Stimulated activated CD4-positive, alpha-beta T cell treated with anti-CD3 and anti-CD28 coated beads, Interleukin-1b, Interleukin-23, amount 100 ng/mL, for 48 hours (primary cell): ENCODE measurements around the gene PHOX2A.
"Not testable (repeated sequence)": the region's sequence is repeated elsewhere in the genome, so short reads cannot be mapped to it uniquely, and the experiment has no call there.

Experiments used
- DNase-seq: peaks from one replicate; pipeline ENCODE4 v3.0.0-alpha.2; 2020

Gene PHOX2A

GRCh38 chr11:72244060-72244360 lies at the start of gene PHOX2A:
Gene PHOX2A (minus strand): TSS chr11:72244176. CDS start chr11:72244004, 172 bp downstream.
- DNase-seq = no peak

- DNase-seq = no peak
Measured at GRCh38 chr11:72293391-72293790, 49.4 kb upstream of the PHOX2A start.

GRCh38 chr11:72292106-72292785 lies 48.3 kb upstream of the PHOX2A start:
- DNase-seq = no peak

DNA sequence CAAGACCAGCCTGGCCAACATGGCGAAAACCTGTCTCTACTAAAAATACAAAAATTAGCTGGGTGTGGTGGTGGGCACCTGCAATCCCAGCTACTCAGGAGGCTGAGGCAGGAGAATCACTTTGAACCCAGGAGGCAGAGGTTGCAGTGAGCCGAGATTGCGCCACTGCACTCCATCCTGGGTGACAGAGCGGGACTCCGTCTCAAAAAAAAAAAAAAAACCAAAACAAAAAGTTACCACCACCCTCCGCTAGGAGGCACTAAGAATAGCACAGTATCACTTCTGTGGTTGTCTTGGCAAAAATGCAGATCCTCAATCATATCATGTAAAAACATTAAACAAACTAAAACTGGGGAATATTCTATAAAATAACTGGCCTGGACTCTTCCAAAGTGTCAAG lies 46.8 kb upstream of the PHOX2A start:
- not testable (repeated sequence) for DNase-seq

GRCh38 chr11:72287293-72287692 lies 43.3 kb upstream of the PHOX2A start:
- DNase-seq = no peak

- no peak for DNase-seq
Measured at GRCh38 chr11:72283947-72284346, 40.0 kb upstream of the PHOX2A start.

- no peak for DNase-seq
Measured at GRCh38 chr11:72280726-72281315, 36.8 kb upstream of the PHOX2A start.

DNA sequence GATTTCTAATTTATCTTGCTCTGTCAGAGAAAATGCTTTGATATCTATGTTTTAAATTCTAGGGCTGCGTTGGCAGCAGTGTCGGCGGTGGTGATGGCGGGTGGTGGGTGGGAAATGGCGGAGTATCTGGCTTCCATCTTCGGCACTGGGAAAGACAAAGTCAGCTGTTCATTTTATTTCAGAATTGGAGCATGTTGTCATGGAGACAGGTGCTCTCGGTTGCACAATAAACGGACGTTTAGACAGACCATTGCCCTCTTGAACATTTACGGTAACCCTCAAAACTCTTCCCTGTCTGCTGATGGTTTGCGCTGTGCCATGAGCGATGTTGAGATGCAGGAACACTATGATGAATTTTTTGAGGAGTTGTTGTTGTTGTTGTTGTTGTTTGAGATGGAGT lies 36.1 kb upstream of the PHOX2A start:
- no peak for DNase-seq

GRCh38 chr11:72278905-72279304 lies 34.9 kb upstream of the PHOX2A start:
- no peak for DNase-seq

DNA sequence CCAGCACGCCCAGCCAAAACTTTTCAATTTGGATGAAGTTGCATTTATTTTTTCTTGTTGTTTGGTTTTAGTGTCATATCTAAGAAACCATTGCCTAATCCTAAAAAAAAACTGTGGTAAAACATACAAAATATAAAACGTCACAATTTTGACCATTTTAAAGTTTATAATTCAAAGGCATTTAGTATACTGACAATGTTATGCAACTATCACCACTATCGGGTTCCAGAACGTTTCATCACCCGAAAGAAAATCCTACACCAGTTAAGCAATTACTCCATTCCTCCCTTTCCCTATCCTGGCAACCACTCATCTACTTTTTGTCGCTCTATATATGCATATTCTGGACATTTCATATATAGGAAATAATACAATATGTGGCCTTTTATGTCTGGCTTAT lies 30.5 kb upstream of the PHOX2A start:
- no peak for DNase-seq

- no peak for DNase-seq
Measured at GRCh38 chr11:72271980-72272379, 28.0 kb upstream of the PHOX2A start.

DNA sequence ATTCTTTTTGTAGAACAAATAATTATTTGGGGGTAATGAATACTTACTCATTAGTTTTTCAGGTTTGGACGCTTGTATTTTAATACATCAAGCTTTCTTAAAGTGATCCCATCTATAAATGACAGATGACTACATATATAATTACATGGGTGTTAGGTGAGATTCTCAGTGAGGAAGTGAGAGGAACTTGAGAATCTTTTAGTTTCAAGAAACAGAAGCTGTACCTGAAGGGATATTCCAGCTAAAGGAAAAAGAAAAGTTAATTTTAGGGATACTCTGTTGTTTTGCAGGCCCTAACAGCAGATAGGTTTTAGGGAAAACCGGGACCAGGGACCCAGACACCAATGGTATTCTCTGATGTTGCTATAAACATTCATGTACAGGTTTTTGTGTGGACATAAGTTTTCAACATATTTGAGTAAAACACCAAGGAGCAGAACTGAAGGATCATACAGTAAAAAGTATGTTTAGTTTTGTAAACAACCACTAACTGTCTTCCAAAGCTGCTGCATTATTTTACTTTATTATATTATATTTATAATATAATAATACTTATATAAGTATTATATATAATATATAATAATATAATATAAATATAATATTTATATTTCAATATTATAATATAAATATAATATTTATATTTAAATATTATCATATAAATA lies 24.1 kb upstream of the PHOX2A start:
- no peak for DNase-seq

- DNase-seq = not testable (repeated sequence)
Measured at GRCh38 chr11:72266960-72267359, 23.0 kb upstream of the PHOX2A start.

GRCh38 chr11:72265951-72266350 lies 22.0 kb upstream of the PHOX2A start:
- no peak for DNase-seq

- DNase-seq = no peak
Measured at GRCh38 chr11:72263361-72263760, 19.4 kb upstream of the PHOX2A start.

DNA sequence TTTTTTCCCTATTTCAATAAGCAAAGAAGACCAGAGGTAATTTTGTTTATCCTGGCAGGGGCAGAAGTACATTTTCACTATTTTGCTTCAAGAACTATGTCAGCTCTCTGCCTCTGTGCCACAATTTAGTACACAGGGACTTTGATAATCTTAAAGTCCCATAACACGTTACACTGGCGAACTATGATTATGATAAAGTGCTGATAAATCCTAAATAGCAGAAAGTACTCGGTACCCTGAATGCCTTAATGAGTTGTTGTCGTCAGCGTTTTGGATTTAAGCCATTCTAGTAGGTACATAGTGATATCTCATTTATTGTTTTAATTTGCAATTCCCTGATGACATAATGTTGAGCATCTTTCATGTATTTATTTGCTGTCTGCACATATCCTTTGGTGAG lies 16.6 kb upstream of the PHOX2A start:
- no peak for DNase-seq

- DNase-seq = no peak
Measured at GRCh38 chr11:72259490-72259889, 15.5 kb upstream of the PHOX2A start.

DNA sequence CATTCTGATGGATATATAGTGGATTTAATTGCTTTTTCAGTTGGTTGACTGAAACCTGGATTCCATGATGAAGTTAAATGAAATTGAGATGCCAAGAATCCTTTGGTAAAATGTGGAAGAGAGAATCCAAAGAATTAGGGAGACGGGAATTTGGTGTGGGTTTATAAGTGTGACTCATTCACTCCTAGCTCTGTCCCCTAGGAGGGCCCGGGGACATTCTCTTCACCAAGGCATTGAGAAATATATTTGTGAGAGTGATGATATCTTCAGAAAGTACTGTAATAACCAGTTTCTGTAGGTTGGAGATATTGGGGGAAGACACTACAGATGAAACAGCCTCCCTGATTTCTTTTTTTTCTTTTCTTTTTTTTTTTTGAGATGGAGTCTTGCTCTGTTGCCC lies 13.6 kb upstream of the PHOX2A start:
- DNase-seq = no peak

- no peak for DNase-seq
Measured at GRCh38 chr11:72254299-72254993, 10.5 kb upstream of the PHOX2A start.

GRCh38 chr11:72253392-72253791 lies 9.4 kb upstream of the PHOX2A start:
- DNase-seq = no peak

DNA sequence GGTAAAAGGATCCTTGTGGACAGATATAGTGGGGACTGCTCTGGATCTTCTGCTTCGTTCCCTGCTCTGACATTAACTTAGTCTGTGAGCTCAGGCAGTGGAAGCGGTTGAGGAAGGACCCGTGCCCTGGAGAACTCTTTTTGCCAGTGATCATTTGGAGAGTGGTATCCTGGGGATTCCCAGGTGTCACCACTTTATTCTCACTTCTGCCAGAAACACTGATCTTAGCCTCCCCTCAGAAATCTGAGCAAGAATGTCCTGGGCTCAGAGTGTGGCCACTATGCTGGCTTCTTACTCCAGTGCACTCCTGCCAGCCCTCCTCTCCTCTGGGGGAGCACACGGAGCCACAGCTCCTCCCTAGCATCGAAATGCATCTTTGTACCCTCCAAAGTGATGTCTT lies 7.6 kb upstream of the PHOX2A start:
- DNase-seq = no peak

- DNase-seq = no peak
Measured at GRCh38 chr11:72250661-72251464, 6.9 kb upstream of the PHOX2A start.

DNA sequence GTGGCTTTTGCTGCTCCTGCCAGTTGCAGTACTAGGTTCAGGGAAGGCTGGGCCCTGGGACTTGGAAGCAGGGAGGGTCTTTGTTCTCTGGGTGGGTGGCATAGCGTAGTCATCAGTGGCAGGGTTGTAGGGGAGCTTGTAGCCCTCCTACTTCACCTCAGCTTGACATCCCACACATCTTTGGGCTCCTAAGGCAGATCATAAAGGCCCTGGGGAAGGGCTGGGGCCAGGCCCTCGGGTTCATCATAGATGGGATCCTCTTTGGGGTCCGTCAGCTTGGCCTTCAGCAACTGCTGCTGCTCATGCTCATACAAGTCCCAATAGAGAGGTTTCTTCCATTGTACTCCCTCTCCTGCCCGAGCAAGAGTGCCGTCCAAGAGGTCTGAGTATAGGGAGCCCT lies 6.0 kb upstream of the PHOX2A start:
- no peak for DNase-seq
